H9 (cell line): Measurements from ENCODE around the gene NEK11. TPM values are rescaled to one million over a fixed set of nuclear protein-coding genes. Genes with fewer than 3 reads are reported as not detected.

Experiments
- DNase-seq: peaks from one replicate; pipeline ENCODE4 v3.0.0-alpha.2; 2017
- H2AFZ ChIP-seq: one replicate; pipeline ENCODE4 v1.6.1; 2013; ENCODE audit warnings: mild to moderate bottlenecking, low read length, control low read depth, moderate library complexity
- H2AK5ac ChIP-seq: 2 replicates; pipeline ENCODE4 v1.6.1; 2013; ENCODE audit warnings: low read length, control low read depth, mixed read lengths; ENCODE audit not compliant: insufficient read length
- H2BK120ac ChIP-seq: one replicate; pipeline ENCODE4 v1.6.1; 2013; ENCODE audit warnings: low read depth, mild to moderate bottlenecking, low read length, control low read depth, inconsistent platforms; ENCODE audit not compliant: poor library complexity, severe bottlenecking
- H2BK12ac ChIP-seq: 2 replicates; pipeline ENCODE4 v1.6.1; 2013; ENCODE audit warnings: low read length, control low read depth, mixed read lengths, low read depth; ENCODE audit not compliant: insufficient read length
- H2BK15ac ChIP-seq: 2 replicates; pipeline ENCODE4 v1.6.1; 2013; ENCODE audit warnings: low read depth, low read length, control low read depth
- H2BK20ac ChIP-seq: one replicate; pipeline ENCODE4 v1.6.1; 2013; ENCODE audit warnings: low read depth, mild to moderate bottlenecking, low read length, control low read depth, inconsistent platforms; ENCODE audit not compliant: poor library complexity, severe bottlenecking
- H2BK5ac ChIP-seq: 2 replicates; pipeline ENCODE4 v1.6.1; 2013; ENCODE audit warnings: low read length, control low read depth, mixed read lengths; ENCODE audit not compliant: insufficient read length
- H3K14ac ChIP-seq: 2 replicates; pipeline ENCODE4 v1.6.1; 2013; ENCODE audit warnings: low read length, control low read depth; ENCODE audit not compliant: insufficient read depth
- H3K18ac ChIP-seq: 2 replicates; pipeline ENCODE4 v1.6.1; 2013; ENCODE audit warnings: low read depth, mild to moderate bottlenecking, mixed read lengths, low read length, control low read depth; ENCODE audit not compliant: insufficient read length
- H3K23ac ChIP-seq: 2 replicates; pipeline ENCODE4 v1.6.1; 2013; ENCODE audit warnings: low read length, control low read depth, mixed read lengths, low read depth; ENCODE audit not compliant: insufficient read length
- H3K23me2 ChIP-seq: 2 replicates; pipeline ENCODE4 v1.6.1; 2013; ENCODE audit warnings: low read depth, mild to moderate bottlenecking, mixed read lengths, low read length, control low read depth; ENCODE audit not compliant: insufficient read length, poor library complexity, severe bottlenecking
- H3K27ac ChIP-seq: 2 replicates; pipeline ENCODE4 v1.5.1; 2013; ENCODE audit warnings: low read length, control low read depth, mixed read lengths, low read depth; ENCODE audit not compliant: insufficient read length
- H3K27me3 ChIP-seq: 2 replicates; pipeline ENCODE4 v1.6.1; 2013; ENCODE audit warnings: low read length, control low read depth, inconsistent platforms; ENCODE audit not compliant: insufficient read depth
- H3K4ac ChIP-seq: 2 replicates; pipeline ENCODE4 v1.6.1; 2013; ENCODE audit warnings: low read depth, mild to moderate bottlenecking, control low read depth, inconsistent platforms, low read length, moderate library complexity
- H3K4me1 ChIP-seq: 2 replicates; pipeline ENCODE4 v1.6.1; 2013; ENCODE audit warnings: low read length, control low read depth, inconsistent platforms; ENCODE audit not compliant: insufficient read depth
- H3K4me2 ChIP-seq: 2 replicates; pipeline ENCODE4 v1.6.1; 2013; ENCODE audit warnings: low read length, control low read depth, mixed read lengths; ENCODE audit not compliant: insufficient read length, insufficient read depth
- H3K56ac ChIP-seq: 2 replicates; pipeline ENCODE4 v1.6.1; 2013; ENCODE audit warnings: low read depth, mild to moderate bottlenecking, mixed read lengths, low read length, control low read depth; ENCODE audit not compliant: insufficient read length
- H3K79me1 ChIP-seq: 2 replicates; pipeline ENCODE4 v1.6.1; 2013; ENCODE audit warnings: low read depth, mild to moderate bottlenecking, moderate library complexity, low read length, control low read depth, inconsistent platforms; ENCODE audit not compliant: insufficient read depth, poor library complexity, severe bottlenecking
- H3K79me2 ChIP-seq: 2 replicates; pipeline ENCODE4 v1.6.1; 2013; ENCODE audit warnings: low read length, control low read depth, inconsistent platforms; ENCODE audit not compliant: insufficient read depth
- H3K9ac ChIP-seq: 2 replicates; pipeline ENCODE4 v1.6.1; 2013; ENCODE audit warnings: low read length, control low read depth, mixed read lengths; ENCODE audit not compliant: insufficient read length; ENCODE audit errors: extremely low read depth
- H3K9me3 ChIP-seq: one replicate; pipeline ENCODE4 v1.6.1; 2013; ENCODE audit warnings: low read depth, low read length, inconsistent platforms; ENCODE audit not compliant: control insufficient read depth
- H3T11ph ChIP-seq: one replicate; pipeline ENCODE4 v1.6.1; 2013; ENCODE audit warnings: mild to moderate bottlenecking, low read length, control low read depth, inconsistent platforms
- H4K20me1 ChIP-seq: one replicate; pipeline ENCODE4 v1.6.1; 2013; ENCODE audit not compliant: control insufficient read depth, insufficient read length, insufficient read depth
- H4K5ac ChIP-seq: 2 replicates; pipeline ENCODE4 v1.6.1; 2013; ENCODE audit warnings: low read depth, mild to moderate bottlenecking, mixed read lengths, low read length, control low read depth; ENCODE audit not compliant: insufficient read length
- H4K8ac ChIP-seq: replicated peaks from 2 replicates; pipeline ENCODE4 v1.6.1; 2013; ENCODE audit warnings: low read length, control low read depth, mixed read lengths, low read depth; ENCODE audit not compliant: insufficient read length
- H4K91ac ChIP-seq: 2 replicates; pipeline ENCODE4 v1.6.1; 2013; ENCODE audit warnings: low read depth, mild to moderate bottlenecking, moderate library complexity, mixed read lengths, low read length, control low read depth; ENCODE audit not compliant: insufficient read length
- H3K27ac Mint-ChIP-seq, 3 experiments: 2 replicates in 2 of 3; 3 replicates in 1 of 3; pipeline ENCODE4 v1.8.0; 2020 to 2021; ENCODE audit warnings: mixed read lengths in 3 of 3, mild to moderate bottlenecking in 1 of 3, moderate library complexity in 1 of 3
- H3K27me3 Mint-ChIP-seq: 2 replicates; pipeline ENCODE4 v1.8.0; 2021; ENCODE audit warnings: low read depth, mild to moderate bottlenecking, moderate library complexity, mixed read lengths
- H3K36me3 Mint-ChIP-seq, 3 experiments: 2 replicates in 2 of 3; 3 replicates in 1 of 3; pipeline ENCODE4 v1.8.0; 2020 to 2021; ENCODE audit warnings: low read depth in 3 of 3, mixed read lengths in 3 of 3; ENCODE audit not compliant: insufficient read depth in 1 of 3
- H3K4me1 Mint-ChIP-seq, 2 experiments: 2 replicates each; pipeline ENCODE4 v1.8.0; 2020; ENCODE audit warnings: mixed read lengths in 2 of 2
- H3K4me3 Mint-ChIP-seq, 2 experiments: 2 replicates in 1 of 2; 3 replicates in 1 of 2; pipeline ENCODE4 v1.8.0; 2020 to 2021; ENCODE audit warnings: mild to moderate bottlenecking in 2 of 2, mixed read lengths in 2 of 2, moderate library complexity in 1 of 2
- H3K9me3 Mint-ChIP-seq, 2 experiments: 2 replicates in 1 of 2; 3 replicates in 1 of 2; pipeline ENCODE4 v1.8.0; 2020; ENCODE audit warnings: mild to moderate bottlenecking in 2 of 2, mixed read lengths in 2 of 2, moderate library complexity in 1 of 2
- CTCF ChIP-seq: fragments of 200-600 bp; sonication (generic); conservative IDR thresholded peaks from 3 replicates; pipeline ENCODE4 v1.8.0; 2021; ENCODE audit warnings: antibody characterized with exemption, mild to moderate bottlenecking
- WGBS: extraction: QIAGEN DNeasy Blood & Tissue Kit; methylation state at CpG from one replicate; pipeline ENCODE4 v1.1.7; 2013; ENCODE audit warnings: missing lambda C conversion rate, low lambda C conversion rate, mixed read lengths; ENCODE audit not compliant: insufficient read length; ENCODE audit errors: extremely low coverage; 5-methylcytosine and 5-hydroxymethylcytosine counted together
- total RNA-seq: library from RNA; stranded (reverse); gene quantifications from 2 replicates; pipeline ENCODE4 v1.2.1, GENCODE V29; 2021

NEK11 gene
- total RNA-seq, 1 experiment from 2014 or later = 2.5 TPM

- TF ChIP-seq CTCF = no peak
- no CpG with 5 or more reads among the region's 2 CpGs for WGBS
These were observed 251.3 kb downstream of the NEK11 start for GRCh38 chr3:131277836-131278497.

More at GRCh38 chr3:131277836-131278497, 251.3 kb downstream of the NEK11 start:
- Mint-ChIP-seq H3K9me3 (no peaks in the 10 kb centered on the region), H3K27me3 (no peaks in the 10 kb centered on the region), H3K27ac (no peak overlapping the region), H3K4me1 (no peaks in the 10 kb centered on the region), H3K36me3 (no peaks in the 10 kb centered on the region), H3K4me3 (no peak overlapping the region)
- Histone ChIP-seq H3K4ac (no peak overlapping the region), H3K14ac (no peak overlapping the region), H2BK5ac (no peak overlapping the region), H3T11ph (no peak overlapping the region), H3K23ac (no peak overlapping the region), H2AFZ (no peak overlapping the region), H2BK20ac (no peak overlapping the region), H3K79me2 (no peaks in the 10 kb centered on the region), H2AK5ac (no peak overlapping the region), H3K56ac (no peak overlapping the region), H3K9ac (no peak overlapping the region), H3K27ac (no peak overlapping the region), H3K4me1 (no peaks in the 10 kb centered on the region), H3K4me2 (no peak overlapping the region), H3K18ac (no peak overlapping the region), H2BK12ac (no peak overlapping the region), H2BK15ac (no peak overlapping the region), H3K9me3 (no peaks in the 10 kb centered on the region), H4K5ac (no peak overlapping the region), H3K27me3 (no peaks in the 10 kb centered on the region), H3K23me2 (no peaks in the 10 kb centered on the region), H4K91ac (no peak overlapping the region), H2BK120ac (no peak overlapping the region), H3K79me1 (no peaks in the 10 kb centered on the region), H4K8ac (no peak overlapping the region), H4K20me1 (no peaks in the 10 kb centered on the region)
- no peak for DNase-seq
